Stimulated activated CD4-positive, alpha-beta T cell treated with anti-CD3 and anti-CD28 coated beads, TNF-alpha, amount 100 ng/mL, for 24 hours (primary cell): ENCODE measurements around the gene FBP2.
"Not testable (repeated sequence)": the region's sequence is repeated elsewhere in the genome, so short reads cannot be mapped to it uniquely, and the experiment has no call there.

ENCODE experiments used
- DNase-seq, 3 experiments: peaks; one replicate each; pipeline ENCODE4 v3.0.0-alpha.2; 2020; ENCODE audit warnings: low read depth in 3 of 3

Gene FBP2

GRCh38 chr9:94563548-94563947 lies 30.1 kb downstream of the FBP2 start:
- DNase-seq, result no peak

GRCh38 chr9:94560237-94560636 lies 33.4 kb downstream of the FBP2 start:
- DNase-seq, result peak in 1 of 3 experiments; percentile 17

- no peak for DNase-seq
These were observed 36.2 kb downstream of the FBP2 start for GRCh38 chr9:94557376-94557775.

GRCh38 chr9:94554439-94555331 lies 38.9 kb downstream of the FBP2 start, which contains the start of gene PCAT7:
Gene PCAT7 (plus strand): TSS chr9:94555083.
- DNase-seq, result peak in 1 of 3 experiments; percentile 41

GRCh38 chr9:94554078-94554438 lies 39.6 kb downstream of the FBP2 start:
- DNase-seq, result no peak

GRCh38 chr9:94553029-94553938 lies 40.3 kb downstream of the FBP2 start:
- DNase-seq, result no peak

- no peak for DNase-seq
These were observed 47.7 kb downstream of the FBP2 start for GRCh38 chr9:94545940-94546339.

GRCh38 chr9:94544335-94544734 lies 49.3 kb downstream of the FBP2 start:
- DNase-seq, result not testable (repeated sequence)

GRCh38 chr9:94538908-94539307 lies 54.7 kb downstream of the FBP2 start:
- no peak for DNase-seq

- no peak for DNase-seq
These were observed 58.7 kb downstream of the FBP2 start for GRCh38 chr9:94534901-94535300.

GRCh38 chr9:94533601-94534000 lies 60.0 kb downstream of the FBP2 start:
- DNase-seq, result no peak

- no peak for DNase-seq
These were observed 60.5 kb downstream of the FBP2 start for GRCh38 chr9:94533155-94533554.

GRCh38 chr9:94528886-94529285 lies 64.7 kb downstream of the FBP2 start:
- no peak for DNase-seq

- no peak for DNase-seq
These were observed 66.7 kb downstream of the FBP2 start for GRCh38 chr9:94526951-94527350.

GRCh38 chr9:94526271-94526670 lies 67.4 kb downstream of the FBP2 start:
- no peak for DNase-seq

GRCh38 chr9:94525396-94526035 lies 68.1 kb downstream of the FBP2 start:
- no peak for DNase-seq

GRCh38 chr9:94517254-94517653 lies 76.4 kb downstream of the FBP2 start:
- no peak for DNase-seq

- DNase-seq, result no peak
These were observed 78.9 kb downstream of the FBP2 start for GRCh38 chr9:94514722-94515121.

GRCh38 chr9:94511955-94512265 lies 81.7 kb downstream of the FBP2 start:
- DNase-seq, result no peak

GRCh38 chr9:94511134-94511954 lies 82.3 kb downstream of the FBP2 start:
- DNase-seq, result no peak
